HL-60/S4 treated with retinoic acid at 250 ng/mL for 4 days and 3 days (cell line): Measurements from ENCODE around the gene ZCWPW1.

Experiments used
- in situ Hi-C: fragments of 300-500 bp; cut with MboI; formaldehyde crosslinking; loops from 2 replicates; pipeline ENCODE4 v1.7.0; 2022; ENCODE audit warnings: low sequenced_read_pairs

The ZCWPW1 gene, protein sequence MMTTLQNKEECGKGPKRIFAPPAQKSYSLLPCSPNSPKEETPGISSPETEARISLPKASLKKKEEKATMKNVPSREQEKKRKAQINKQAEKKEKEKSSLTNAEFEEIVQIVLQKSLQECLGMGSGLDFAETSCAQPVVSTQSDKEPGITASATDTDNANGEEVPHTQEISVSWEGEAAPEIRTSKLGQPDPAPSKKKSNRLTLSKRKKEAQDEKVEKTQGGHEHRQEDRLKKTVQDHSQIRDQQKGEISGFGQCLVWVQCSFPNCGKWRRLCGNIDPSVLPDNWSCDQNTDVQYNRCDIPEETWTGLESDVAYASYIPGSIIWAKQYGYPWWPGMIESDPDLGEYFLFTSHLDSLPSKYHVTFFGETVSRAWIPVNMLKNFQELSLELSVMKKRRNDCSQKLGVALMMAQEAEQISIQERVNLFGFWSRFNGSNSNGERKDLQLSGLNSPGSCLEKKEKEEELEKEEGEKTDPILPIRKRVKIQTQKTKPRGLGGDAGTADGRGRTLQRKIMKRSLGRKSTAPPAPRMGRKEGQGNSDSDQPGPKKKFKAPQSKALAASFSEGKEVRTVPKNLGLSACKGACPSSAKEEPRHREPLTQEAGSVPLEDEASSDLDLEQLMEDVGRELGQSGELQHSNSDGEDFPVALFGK

DNA sequence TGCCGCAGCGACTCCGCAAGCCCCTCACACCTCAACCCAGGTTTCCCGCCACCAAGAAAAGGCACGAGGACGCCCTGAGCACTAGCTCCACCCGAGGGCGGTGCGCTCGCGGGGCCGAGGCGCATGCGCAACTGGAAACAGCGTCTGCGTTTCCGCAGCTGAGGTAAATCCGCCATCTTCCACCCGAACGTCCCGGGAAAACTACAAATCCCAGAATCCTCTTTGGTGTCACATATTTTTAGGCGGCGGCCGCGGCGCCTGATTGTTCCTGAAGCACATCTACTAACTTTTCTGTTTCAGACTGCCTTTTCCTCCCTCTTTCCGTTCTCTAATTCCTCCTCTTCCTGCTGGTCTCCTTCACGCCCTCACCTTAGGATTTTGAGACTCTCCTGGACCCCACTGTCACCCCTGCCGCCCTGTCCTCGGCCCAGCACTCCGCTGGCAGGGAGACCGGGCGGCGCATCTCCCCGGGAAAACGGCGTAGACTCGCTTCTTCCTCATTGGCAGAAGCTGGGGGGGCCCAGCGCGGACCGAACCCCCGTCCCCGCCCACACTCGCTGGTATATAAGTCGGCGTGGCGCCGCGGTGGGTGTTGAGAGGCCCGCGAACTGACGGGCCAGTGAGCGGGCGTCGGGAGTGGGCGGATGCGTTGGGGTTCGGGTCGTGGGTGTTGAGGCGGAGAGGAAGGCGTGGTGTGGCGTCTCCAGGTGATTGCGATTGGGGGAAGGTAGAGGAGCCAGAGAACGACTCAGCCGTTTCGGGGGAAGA is at the start of gene ZCWPW1:
Gene ZCWPW1, minus strand, starts transcription at position 505 of the 768 bp plus-strand sequence. CDS start 8,054 bp downstream, outside the sequence.
- in situ Hi-C loops: no loop called here

DNA sequence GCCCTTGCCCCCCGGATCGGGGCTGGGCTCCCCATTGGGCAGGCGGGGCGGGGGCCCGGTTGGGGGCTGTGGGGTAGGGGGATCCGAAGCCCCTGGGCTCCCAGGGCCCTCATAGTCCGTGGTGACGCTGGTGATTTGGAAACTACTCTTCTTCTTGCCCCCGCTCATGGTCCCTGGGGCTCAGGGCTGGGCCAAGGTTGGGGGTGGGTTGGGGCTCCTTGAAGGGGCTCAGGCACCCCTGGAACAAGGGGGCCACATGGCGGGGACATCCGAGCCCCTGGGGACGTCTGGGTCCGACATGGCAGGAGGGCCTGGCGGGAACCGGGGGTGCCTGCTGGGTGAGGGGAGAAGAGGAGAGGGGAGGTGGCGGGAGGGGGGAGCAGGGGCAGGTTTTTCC is 49.4 kb upstream of the ZCWPW1 start:
- in situ Hi-C loops: no loop called here

DNA sequence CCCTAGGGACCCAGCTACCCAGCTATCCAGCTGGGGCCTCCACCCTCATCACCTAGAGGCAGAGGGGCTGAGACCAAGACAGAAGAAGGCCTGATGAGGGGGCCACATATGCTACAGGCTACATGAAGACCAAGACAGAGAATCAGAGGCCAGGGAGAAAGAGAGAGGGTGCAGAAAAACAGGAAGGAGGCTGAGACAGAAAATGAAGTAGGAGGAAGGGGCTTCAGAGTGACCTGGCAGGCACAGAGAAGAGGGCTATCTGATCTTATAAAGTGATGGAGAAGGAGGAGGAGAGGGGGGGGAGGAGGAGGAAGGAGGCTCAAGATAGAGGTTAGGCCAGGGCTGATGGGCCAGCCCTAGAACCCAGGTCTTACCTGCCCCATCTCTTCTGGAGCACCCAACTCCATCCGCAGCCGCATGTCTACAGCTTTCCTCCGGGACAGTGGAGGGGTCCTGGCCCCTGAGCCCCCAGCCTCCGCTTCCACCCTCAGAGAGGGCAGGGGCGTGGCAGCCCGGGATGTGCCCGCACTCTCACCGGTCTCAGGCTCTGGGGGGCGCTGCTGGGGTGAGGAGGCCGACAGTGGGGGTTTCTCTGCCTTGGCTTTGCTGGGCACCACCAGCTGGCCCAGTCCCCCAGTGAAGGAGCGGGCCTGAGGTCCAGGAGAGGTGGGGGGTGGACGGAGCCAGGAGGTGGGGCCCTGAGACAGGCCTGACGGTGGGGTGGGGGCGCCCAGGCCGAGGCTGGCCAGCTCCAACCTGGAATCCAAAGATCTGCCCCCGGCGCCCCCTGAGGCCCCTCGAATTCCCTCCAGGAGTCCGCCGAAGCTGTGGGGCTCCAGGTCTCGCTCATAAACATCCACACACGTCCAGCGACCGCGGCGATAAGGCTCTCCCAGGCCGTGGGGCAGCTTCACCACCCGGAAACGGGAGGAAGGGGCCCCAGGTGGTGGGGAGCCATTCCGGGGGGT is 48.7 kb upstream of the ZCWPW1 start:
- in situ Hi-C loops: no loop called here

DNA sequence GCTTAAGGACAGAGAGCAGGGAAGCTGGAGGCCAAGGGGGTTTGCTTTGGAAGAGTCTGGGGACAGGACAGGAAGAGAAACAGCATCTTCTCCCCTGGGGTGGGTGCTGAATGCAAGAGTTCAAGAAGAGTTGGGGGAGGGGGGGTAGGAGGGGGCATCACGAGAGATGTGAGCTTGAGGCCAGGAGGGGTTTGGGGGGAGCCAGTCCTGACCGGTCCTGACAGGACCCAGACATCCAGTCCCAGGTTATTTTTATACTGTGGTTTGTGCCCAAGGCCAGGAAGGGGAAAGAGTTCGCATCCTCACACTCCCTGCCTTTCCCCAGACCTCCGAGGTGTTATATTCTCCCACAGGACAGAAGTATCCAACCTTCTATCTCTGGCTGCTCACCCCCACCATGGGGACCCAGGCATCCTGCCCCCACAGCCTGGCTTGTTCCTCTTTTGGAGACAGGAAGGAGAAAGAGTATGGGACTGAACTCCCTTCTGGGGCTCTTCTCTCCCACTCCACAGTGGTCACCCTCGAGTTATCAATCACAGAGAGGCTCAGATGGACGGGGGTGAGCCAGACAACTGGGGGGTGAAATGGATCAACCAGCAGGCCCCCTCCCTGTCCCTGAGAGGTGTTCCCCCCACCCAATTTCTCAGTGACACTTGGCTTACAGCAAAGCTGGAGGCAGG is 47.7 kb upstream of the ZCWPW1 start:
- in situ Hi-C loops: no loop called here

DNA sequence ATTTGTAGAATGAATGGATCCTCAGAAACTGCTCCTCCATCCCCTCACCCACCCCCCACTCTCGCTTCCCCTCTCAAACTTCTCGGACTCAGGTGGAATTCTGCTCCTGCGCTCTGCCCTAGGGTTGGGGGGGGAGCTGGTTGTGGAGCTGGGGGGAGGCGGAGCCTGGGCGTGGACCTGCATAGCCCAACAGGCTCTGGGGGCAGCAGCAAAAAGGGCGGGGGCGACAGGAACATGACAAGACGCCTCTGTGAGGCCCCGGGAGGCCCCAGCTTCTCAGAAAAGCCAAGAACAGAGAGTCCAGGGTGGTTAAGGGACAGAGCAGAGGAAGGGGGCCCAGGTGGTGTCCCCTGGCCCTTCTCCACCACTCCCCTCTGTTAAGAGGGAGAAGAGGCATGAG is 47.0 kb upstream of the ZCWPW1 start:
- in situ Hi-C loops: no loop called here

DNA sequence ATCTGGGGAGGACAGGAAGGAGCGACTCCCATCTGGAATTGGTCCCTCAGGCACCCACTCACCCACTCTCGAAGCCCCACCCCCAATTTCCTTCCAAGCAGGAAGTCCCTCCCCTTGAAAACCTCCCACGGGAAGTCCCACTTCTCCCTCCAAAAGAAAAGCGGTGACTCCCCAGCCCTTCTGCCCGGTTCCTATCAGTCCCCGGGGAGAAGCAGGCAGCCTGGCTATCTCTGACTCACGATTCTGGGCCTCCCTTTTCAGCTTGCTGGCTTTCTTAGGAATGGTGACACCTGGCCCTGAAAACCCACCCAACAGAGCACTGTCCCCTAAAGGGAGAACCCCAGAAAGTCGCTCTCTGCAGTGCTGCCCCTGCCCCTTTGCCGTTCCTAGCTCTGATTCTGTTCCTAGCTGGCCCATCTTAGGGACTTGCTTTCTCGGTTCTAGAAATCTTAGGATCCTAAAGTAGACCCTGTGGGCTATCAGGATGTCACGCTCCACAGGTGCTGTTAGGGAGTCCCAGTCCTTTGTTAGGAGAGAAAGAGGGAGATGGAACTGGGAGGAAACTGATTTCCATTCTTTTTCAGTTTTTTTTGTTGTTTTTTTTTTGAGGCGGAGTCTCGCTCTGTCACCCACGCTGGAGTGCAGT is 44.5 kb upstream of the ZCWPW1 start:
- in situ Hi-C loops: loop anchor here (5.0 kb wide), 1 partner anchor 89 kb away; no protein-coding TSS in a partner anchor

DNA sequence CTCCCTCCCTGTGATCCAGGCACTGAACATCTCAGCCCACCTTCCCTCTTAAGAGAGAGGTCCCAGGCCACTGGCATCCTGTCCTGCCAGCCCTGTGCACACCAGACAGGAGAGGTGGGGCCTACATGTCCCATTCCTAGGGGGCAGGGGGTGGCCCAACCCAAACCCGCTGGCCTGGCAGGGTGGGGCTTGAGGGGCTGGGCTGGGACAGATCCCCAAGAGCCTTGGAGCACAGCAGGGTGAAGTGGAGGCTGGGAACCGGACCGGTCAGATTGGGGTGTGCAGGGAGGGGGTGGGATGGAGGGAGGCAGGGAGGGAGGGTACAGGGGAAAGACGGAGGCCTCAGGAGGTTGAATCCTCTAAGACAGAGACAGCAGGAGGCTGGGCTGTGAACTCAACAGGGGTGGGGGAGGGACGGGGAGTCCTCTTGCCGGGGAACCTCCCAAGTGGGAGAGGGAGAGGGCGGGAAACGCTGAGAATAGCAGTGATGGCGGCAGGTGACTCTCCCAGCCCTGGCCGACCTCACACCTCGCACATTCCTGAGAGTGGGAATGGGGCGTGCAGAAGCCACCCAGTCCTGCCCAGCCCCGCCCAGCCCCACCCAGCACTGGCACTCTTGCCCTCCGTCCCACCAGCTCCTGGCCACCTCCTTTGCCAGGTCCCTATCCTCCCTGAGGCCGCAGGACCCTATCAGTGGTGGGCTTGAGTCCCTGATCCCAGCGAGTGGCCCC is 43.8 kb upstream of the ZCWPW1 start:
- in situ Hi-C loops: loop anchor here (5.0 kb wide), 1 partner anchor 90 kb away; no protein-coding TSS in a partner anchor

DNA sequence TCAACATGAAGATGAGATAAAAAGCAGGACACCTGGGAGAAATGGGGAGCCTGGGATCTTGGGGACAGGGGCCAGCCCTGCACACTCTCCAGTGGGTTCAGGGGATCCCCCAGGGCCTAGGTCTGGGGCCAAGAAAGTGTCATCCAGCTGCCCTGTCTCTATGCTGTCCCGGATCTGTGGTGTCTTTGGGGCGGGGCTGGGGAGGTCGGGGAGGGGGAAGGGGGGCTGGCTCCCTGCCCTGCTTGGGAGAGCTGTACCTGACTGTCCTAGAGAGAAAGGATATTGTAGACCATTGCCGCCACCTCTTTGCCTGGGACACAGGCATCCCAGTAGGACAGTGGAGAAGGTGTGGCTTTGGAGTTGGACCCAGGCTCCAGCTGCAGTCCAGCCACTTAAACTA is 42.5 kb upstream of the ZCWPW1 start:
- in situ Hi-C loops: loop anchor here (5.0 kb wide), 1 partner anchor 91 kb away; no protein-coding TSS in a partner anchor

DNA sequence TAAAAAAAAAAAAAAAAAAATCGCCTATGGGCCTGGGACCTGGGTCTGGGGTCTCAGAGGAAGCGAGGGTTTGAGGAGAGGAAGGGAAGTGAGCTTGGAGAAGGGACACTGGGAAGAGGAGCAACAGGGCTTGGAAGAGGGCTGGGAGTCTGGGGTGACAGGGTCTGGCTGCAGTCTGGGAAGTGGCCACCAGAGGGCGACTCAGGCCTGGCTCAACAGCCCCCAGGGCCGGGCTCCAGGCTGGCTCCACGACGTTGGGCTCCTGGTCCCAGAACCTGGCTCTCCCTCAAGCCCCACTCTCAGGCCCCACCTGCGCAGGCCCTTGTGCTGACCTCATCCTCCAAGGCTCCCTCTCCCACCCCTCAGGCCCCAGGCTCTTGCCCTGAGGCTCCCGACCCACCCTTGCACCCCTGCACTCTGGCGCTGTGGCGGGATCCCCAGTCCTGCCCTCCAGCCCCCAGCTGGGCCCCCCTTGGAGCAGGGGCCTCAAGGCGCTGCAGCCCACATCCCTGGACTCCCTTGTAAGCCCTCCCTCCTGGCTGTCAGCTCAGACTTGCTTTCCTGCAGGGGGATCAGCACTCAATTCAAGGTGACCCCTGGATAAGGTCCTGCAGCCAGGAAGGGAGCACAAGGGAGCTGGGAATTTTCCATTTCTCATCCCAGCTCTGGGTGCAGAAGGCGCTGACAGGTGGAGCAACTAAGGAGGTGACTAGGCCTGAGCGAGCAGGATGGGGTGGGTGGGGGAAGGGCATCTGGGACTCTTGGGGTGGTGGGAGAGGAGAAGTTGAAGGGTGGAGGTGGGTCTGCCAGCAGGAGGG is 40.9 kb upstream of the ZCWPW1 start:
- in situ Hi-C loops: loop anchor here (5.0 kb wide), 1 partner anchor 93 kb away; no protein-coding TSS in a partner anchor

DNA sequence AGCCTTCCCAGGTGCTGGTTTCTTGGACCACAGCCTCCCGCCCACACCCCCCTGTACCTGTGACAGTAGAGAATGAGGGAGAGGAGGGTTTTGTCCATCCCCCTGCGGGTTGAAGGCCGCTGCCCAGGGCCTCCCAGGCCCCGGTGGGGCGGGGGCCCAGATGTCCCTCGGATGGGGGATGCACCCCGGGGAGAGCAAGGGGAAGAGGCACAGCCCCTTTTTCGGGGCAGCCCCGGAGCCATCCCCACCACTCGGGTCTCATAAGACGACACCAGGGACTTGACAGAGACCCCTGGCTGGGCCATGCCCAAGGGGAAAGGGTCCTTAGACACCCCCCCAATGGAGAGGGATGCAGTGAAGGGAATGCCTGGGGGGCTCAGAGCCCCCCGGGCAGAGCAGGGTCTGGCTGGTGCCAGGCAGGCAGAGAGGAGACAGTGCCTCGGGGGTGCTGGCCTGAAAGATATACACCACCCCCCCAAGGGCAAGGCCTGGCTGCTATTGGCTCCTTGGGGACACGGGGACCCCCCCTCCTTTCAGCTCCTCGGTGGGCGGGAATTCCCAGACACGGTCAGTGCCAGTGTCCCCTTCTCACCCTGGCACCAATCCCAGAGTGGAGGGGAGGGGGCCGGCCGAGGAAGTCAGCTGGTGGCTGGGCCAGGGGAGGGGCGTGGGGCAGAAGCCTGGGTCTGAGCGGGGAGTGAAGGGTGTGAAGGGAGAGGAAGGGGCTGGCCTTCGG is 39.3 kb upstream of the ZCWPW1 start:
- in situ Hi-C loops: no loop called here

DNA sequence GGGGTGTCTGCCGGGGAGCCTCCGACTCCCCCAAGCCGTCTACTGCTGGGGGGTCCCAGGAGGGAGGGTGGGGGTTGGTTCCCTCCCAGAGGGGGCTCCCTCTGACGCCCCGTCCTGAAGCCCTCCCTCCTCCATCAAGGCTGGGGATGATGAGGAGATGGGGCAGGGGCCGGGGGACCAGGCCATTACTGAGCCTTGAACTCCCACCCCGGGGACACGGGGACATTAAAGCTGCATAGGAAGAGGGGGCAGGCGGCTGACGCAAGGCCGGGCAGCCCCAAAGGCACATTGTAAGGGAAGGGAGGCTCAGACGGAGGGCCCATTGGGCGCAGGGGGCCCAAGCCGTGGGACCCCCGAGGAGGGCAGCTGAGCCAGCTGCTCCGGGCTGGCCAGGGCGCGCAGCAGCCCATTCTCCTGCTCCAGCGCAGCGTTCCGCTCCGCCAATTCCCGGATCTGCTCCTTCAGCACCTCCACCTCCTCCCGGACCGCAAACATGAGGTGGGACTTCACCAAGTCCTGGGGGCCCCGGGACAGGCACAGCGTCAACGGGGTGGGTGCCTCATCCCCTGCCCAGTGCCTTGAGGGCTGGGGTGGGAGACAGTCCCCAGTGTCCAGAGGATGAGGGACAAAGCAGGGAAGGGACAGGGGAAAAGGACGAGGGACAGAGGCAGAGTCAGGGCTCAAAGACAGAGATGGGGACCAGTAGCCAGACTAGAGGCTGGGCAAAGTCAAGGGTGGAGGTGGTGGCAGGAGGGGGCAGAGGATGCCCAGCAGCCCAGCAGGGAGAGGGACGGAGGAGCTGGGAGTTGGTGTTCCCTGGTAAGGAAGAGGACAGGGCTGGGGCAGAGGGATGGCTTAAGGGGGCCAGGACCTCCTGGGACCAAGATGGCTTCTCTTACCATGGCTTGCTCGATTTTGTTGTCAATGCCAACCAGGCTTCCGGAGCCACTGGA is 38.4 kb upstream of the ZCWPW1 start:
- in situ Hi-C loops: no loop called here

DNA sequence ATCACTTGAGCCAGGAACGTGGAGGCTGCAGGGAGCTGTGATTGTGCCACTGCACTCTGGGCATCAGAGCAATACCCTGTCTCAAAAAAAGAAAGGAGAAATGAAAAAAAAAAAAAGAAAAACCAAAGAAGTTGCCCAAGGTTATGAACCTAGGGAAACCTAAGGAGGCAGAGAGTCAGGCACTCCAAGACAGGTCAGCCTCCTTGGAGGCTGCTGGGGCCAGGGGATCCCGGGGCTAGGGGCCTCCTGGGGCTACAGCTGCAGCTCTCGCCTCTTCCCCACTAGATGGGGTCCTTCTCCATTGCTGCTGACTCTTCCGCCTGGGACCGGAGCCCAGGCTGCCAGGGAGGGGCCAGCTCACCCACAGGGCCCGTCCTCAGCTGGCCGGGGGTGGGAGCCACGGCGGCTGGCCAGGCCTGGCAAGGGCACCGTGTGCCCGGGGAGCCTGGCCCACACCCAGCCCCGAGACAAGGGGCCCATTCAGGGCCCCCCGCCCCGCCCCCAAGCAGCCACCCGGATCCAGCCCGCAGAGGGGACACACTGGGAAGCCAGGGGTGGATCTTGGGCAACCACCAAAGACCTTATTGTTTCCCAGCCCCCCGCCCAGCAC is 37.3 kb upstream of the ZCWPW1 start:
- in situ Hi-C loops: no loop called here

DNA sequence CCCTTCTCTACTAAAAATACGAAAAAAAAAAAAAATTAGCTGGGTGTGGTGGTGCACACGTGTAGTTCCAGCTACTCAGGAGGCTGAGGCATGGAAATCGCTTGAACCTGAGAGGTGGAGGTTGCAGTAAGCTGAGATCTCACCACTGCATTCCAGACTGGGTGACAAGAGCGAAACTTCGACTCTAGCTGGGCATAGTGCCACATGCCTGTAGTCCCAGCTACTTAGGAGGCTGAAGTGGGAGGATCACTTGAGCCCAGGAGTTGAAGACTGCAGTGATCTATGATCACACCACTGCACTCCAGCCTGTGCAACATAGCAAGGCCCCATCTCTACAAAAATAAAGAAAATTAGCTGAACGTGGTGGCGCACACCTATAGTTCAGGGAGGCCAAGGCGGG is 36.8 kb upstream of the ZCWPW1 start:
- in situ Hi-C loops: no loop called here

DNA sequence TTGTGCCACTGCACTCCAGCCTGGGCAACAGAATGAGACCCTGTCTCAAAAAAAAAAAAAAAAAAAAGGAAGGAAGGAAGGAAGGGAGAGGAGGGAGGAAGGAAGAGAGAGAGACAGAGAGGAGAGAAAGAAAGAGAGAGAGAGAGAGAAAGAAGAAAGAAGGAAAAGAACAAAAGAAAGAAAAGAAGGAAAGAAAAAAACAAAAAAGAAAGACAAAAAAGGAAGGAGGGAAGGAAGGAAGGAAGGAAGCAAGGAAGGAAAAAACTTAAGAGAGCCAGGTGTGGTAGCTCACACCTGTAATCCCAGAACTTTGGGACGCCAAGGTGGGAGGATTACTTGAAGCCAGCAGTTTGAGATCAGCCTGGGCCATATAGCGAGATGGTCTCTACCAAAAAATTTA is 36.3 kb upstream of the ZCWPW1 start:
- in situ Hi-C loops: no loop called here

DNA sequence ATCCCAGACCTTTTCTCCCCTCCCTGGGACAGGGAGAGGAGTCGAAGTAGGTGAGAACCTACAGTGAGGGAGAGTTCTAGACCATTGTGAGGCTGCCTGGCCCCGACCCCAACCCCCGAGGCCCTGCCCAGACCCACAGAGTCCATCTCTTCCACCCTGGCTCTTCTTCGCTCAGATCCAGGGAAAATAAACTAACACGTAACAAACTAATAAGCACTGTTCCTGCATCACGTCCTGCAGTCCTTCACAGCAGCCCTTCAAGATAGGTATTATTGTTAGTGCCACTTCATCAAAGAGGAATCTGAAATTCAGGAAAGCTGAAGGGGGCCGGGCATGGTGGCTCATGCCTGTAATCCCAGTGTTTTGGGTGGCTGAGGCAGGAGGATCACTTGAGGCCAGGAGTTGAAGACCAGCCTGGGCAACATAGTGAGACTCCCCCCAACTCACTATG is 35.7 kb upstream of the ZCWPW1 start, which contains the start of gene SPACDR:
Gene SPACDR, minus strand, starts transcription at position 51 of the 451 bp plus-strand sequence. CDS start 235 bp downstream, outside the sequence.
- in situ Hi-C loops: no loop called here
